Testis (tissue), 2 donors: ENCODE results near the gene OR2L13.

Source experiments
- POLR2A ChIP-seq: fragments of 450-650 bp; IDR thresholded peaks from one replicate; pipeline ENCODE4 v1.6.1; 2017; ENCODE audit warnings: antibody characterized with exemption, mild to moderate bottlenecking, moderate library complexity
- TF ChIP-seq, protein P1 (sequence below), 3 experiments: fragments of 450-650 bp in 2 of 3; fragments of 200-600 bp in 1 of 3; sonication (generic) in 1 of 3; IDR thresholded peaks; one replicate each; pipeline ENCODE4 v1.5.1; 2016 to 2019; ENCODE audit warnings: antibody characterized with exemption in 3 of 3, mild to moderate bottlenecking in 2 of 3, moderate library complexity in 1 of 3

DNA sequence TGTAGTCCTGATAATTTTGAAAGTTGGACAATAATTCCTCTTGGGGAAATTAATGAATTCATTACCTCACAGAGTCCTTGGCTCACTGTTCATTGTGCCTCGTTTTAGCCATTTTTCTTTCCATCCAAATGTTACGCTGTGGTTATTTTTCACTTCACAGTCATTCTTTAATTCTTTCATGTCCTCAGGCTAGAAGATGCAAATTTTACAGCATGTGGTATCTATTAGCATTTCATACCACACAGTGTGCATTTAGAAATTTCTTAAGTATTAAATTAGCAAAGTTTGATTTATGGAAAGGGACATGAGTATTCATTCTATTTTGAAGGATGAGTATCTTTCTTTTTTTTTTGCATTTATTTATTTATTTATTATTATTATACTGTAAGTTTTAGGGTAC is 29.9 kb upstream of the OR2L13 start:
- TF ChIP-seq, protein P1, sequence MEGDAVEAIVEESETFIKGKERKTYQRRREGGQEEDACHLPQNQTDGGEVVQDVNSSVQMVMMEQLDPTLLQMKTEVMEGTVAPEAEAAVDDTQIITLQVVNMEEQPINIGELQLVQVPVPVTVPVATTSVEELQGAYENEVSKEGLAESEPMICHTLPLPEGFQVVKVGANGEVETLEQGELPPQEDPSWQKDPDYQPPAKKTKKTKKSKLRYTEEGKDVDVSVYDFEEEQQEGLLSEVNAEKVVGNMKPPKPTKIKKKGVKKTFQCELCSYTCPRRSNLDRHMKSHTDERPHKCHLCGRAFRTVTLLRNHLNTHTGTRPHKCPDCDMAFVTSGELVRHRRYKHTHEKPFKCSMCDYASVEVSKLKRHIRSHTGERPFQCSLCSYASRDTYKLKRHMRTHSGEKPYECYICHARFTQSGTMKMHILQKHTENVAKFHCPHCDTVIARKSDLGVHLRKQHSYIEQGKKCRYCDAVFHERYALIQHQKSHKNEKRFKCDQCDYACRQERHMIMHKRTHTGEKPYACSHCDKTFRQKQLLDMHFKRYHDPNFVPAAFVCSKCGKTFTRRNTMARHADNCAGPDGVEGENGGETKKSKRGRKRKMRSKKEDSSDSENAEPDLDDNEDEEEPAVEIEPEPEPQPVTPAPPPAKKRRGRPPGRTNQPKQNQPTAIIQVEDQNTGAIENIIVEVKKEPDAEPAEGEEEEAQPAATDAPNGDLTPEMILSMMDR (IDR thresholded peaks at IDR 0.05), result no peak
- TF ChIP-seq POLR2A, result no peak
